Activated CD4-positive, alpha-beta T cell treated with anti-CD3 and anti-CD28 coated beads for 1 hour (primary cell): ENCODE data around the gene DCLK1.
"Not testable (repeated sequence)": the region's sequence is repeated elsewhere in the genome, so short reads cannot be mapped to it uniquely, and the experiment has no call there.

ENCODE experiments used
- DNase-seq: peaks from one replicate; pipeline ENCODE4 v3.0.0-alpha.2; 2020

Gene DCLK1

GRCh38 chr13:36031490-36031889 lies 99.7 kb downstream of the DCLK1 start:
- DNase-seq, result no peak

GRCh38 chr13:36030670-36031331 lies 100.4 kb downstream of the DCLK1 start:
- no peak for DNase-seq

GRCh38 chr13:36029166-36029565 lies 102.0 kb downstream of the DCLK1 start:
- no peak for DNase-seq

GRCh38 chr13:36028359-36029025 lies 102.7 kb downstream of the DCLK1 start:
- no peak for DNase-seq

GRCh38 chr13:36026531-36026930 lies 104.7 kb downstream of the DCLK1 start:
- DNase-seq, result no peak

GRCh38 chr13:36014763-36015162 lies 116.4 kb downstream of the DCLK1 start:
- DNase-seq, result no peak

GRCh38 chr13:36006894-36007675 lies 124.1 kb downstream of the DCLK1 start:
- no peak for DNase-seq

- no peak for DNase-seq
These were observed 124.8 kb downstream of the DCLK1 start for GRCh38 chr13:36006347-36006746.

- no peak for DNase-seq
These were observed 129.6 kb downstream of the DCLK1 start for GRCh38 chr13:36001561-36001960.

GRCh38 chr13:36000028-36000427 lies 131.2 kb downstream of the DCLK1 start:
- no peak for DNase-seq

GRCh38 chr13:35996360-35996759 lies 134.8 kb downstream of the DCLK1 start:
- DNase-seq, result no peak

- DNase-seq, result no peak
These were observed 136.0 kb downstream of the DCLK1 start for GRCh38 chr13:35995136-35995535.

GRCh38 chr13:35994131-35994966 lies 136.8 kb downstream of the DCLK1 start:
- no peak for DNase-seq

GRCh38 chr13:35993686-35994085 lies 137.5 kb downstream of the DCLK1 start:
- no peak for DNase-seq

GRCh38 chr13:35992964-35993363 lies 138.2 kb downstream of the DCLK1 start:
- DNase-seq, result no peak

GRCh38 chr13:35990196-35990595 lies 141.0 kb downstream of the DCLK1 start:
- DNase-seq, result no peak

- DNase-seq, result no peak
These were observed 142.5 kb downstream of the DCLK1 start for GRCh38 chr13:35988648-35989081.

GRCh38 chr13:35987572-35988513 lies 143.3 kb downstream of the DCLK1 start:
- no peak for DNase-seq

GRCh38 chr13:35984776-35985453 lies 146.3 kb downstream of the DCLK1 start:
- no peak for DNase-seq

GRCh38 chr13:35984287-35984686 lies 146.9 kb downstream of the DCLK1 start:
- DNase-seq, result no peak

- not testable (repeated sequence) for DNase-seq
These were observed 147.5 kb downstream of the DCLK1 start for GRCh38 chr13:35983703-35984102.
